Testis (tissue), 3 donors: Measurements from ENCODE around the gene KMO. TPM values are rescaled to one million over a fixed set of nuclear protein-coding genes. Genes with fewer than 3 reads are reported as not detected.

ENCODE experiments used
- DNase-seq: peaks from one replicate; pipeline ENCODE4 v3.0.0-alpha.2; 2019
- H3K27ac ChIP-seq, 2 donors: fragments of 200-600 bp; sonication (generic); one replicate each; pipeline ENCODE4 v1.5.1; 2019
- H3K27me3 ChIP-seq: fragments of 200-600 bp; sonication (generic); one replicate; pipeline ENCODE4 v1.5.1; 2019
- H3K36me3 ChIP-seq: fragments of 200-600 bp; sonication (generic); one replicate; pipeline ENCODE4 v1.5.1; 2017; ENCODE audit warnings: low read depth; ENCODE audit errors: missing control alignments
- H3K4me1 ChIP-seq: fragments of 200-600 bp; sonication (generic); one replicate; pipeline ENCODE4 v1.5.1; 2019
- H3K4me3 ChIP-seq, 2 donors: fragments of 200-600 bp; sonication (generic); one replicate each; pipeline ENCODE4 v1.5.1; 2017 to 2019
- H3K9me3 ChIP-seq: fragments of 200-600 bp; sonication (generic); one replicate; pipeline ENCODE4 v1.5.1; 2017
- POLR2A ChIP-seq: fragments of 450-650 bp; IDR thresholded peaks from one replicate; pipeline ENCODE4 v1.6.1; 2017; ENCODE audit warnings: antibody characterized with exemption, mild to moderate bottlenecking, moderate library complexity
- WGBS, 2 donors: methylation state at CpG; one replicate each; pipeline ENCODE4 v1.1.5; 2018; 5-methylcytosine and 5-hydroxymethylcytosine counted together
- intact Hi-C: fragments of 100-400 bp; cut with DNase I; formaldehyde crosslinking; loops from one replicate; pipeline ENCODE4 v1.15.1; 2023; ENCODE audit warnings: low total_unique reads
- polyA plus RNA-seq: library from polyadenylated mRNA; stranded (reverse); fragments of 350-450 nt; fragmentation: Illumina TruSeq; extraction: RNeasy Lipid Tissue Mini Kit (QIAGEN cat#74804); gene quantifications from one replicate; pipeline ENCODE4 v1.2.3, GENCODE V29; 2014; ENCODE audit warnings: low read depth, low replicate concordance; ENCODE audit not compliant: insufficient read depth
- total RNA-seq, 2 donors: library from RNA; depleted of rRNA; stranded (reverse); fragments of >200 nt; gene quantifications; one replicate each; pipeline ENCODE4 v1.2.3, GENCODE V29; 2016
- TF ChIP-seq, protein P1 (sequence below), 3 experiments: fragments of 450-650 bp in 2 of 3; fragments of 200-600 bp in 1 of 3; sonication (generic) in 1 of 3; IDR thresholded peaks; one replicate each; pipeline ENCODE4 v1.5.1; 2016 to 2019; ENCODE audit warnings: antibody characterized with exemption in 3 of 3, mild to moderate bottlenecking in 2 of 3, moderate library complexity in 1 of 3

Gene KMO
- total and polyA plus RNA-seq, 3 donors from 2014 or later: 0.39 to 1.5 (median 0.99) TPM

DNA sequence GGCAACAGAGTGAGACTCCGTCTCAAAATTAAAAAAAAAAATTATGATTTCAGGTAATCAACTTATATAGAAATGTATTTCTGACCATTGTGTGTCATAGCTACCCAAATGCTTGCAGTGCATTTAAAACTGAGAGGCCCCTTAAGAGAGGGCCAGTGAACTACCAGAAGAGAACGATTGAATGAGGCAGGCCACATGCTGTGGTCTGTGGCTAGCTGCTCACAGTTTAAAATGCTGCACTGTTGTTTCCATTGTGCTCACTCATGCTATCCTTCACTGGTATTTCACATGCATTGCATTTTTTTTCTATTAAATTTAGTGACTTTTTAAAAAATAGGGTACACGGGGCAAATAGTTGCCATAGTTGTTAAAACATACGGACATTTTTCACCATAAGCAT lies 82.0 kb downstream of the KMO start:
- Histone ChIP-seq H3K4me1 (peaks cover 7% of the 10 kb centered on the region), H3K27ac (no peak overlapping the region), H3K36me3 (no peaks in the 10 kb centered on the region), H3K4me3 (no peak overlapping the region), H3K9me3 (no peaks in the 10 kb centered on the region), H3K27me3 (no peaks in the 10 kb centered on the region)
- no peak for TF ChIP-seq POLR2A
- TF ChIP-seq, protein P1, sequence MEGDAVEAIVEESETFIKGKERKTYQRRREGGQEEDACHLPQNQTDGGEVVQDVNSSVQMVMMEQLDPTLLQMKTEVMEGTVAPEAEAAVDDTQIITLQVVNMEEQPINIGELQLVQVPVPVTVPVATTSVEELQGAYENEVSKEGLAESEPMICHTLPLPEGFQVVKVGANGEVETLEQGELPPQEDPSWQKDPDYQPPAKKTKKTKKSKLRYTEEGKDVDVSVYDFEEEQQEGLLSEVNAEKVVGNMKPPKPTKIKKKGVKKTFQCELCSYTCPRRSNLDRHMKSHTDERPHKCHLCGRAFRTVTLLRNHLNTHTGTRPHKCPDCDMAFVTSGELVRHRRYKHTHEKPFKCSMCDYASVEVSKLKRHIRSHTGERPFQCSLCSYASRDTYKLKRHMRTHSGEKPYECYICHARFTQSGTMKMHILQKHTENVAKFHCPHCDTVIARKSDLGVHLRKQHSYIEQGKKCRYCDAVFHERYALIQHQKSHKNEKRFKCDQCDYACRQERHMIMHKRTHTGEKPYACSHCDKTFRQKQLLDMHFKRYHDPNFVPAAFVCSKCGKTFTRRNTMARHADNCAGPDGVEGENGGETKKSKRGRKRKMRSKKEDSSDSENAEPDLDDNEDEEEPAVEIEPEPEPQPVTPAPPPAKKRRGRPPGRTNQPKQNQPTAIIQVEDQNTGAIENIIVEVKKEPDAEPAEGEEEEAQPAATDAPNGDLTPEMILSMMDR (IDR thresholded peaks at IDR 0.05): no peak
- DNase-seq: no peak
- WGBS, 2 donors: 94 to 96% methylated on average over 4 of the region's 4 CpGs
- intact Hi-C loops: loop anchor here (10.0 kb wide), 1 partner anchor 221 kb away; no protein-coding TSS in a partner anchor

DNA sequence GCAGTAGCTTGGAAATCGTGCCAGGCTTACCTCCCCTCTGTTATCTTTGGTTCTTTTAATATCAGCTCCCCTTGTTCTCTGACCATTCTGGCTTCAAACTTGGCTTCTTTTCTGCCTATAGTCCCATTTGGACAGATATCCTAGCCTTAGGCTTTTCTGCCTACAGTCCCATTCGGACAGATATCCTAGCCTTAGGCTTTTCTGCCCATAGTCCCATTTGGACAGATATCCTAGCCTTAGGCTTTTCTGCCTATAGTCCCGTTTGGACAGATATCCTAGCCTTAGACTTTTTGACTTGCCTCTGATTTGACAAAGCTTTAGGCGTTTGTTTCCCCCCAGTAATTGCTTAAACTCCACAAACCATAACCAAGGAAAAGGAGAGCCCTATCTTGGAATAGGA lies 82.4 kb downstream of the KMO start:
- no peak overlapping the region for H3K4me3 ChIP-seq
- peaks cover 7% of the 10 kb centered on the region for H3K4me1 ChIP-seq
- no peak for DNase-seq
- TF ChIP-seq, protein P1 (IDR thresholded peaks at IDR 0.05): no peak
- TF ChIP-seq POLR2A: no peak
- no peaks in the 10 kb centered on the region for H3K9me3 ChIP-seq
- 69 to 73% methylated on average over 4 of the region's 4 CpGs for WGBS, 2 donors
- H3K27ac ChIP-seq: no peak overlapping the region
- no peaks in the 10 kb centered on the region for H3K27me3 ChIP-seq
- no peaks in the 10 kb centered on the region for H3K36me3 ChIP-seq
- intact Hi-C loops: loop anchor here (10.0 kb wide), 1 partner anchor 220 kb away; no protein-coding TSS in a partner anchor

DNA sequence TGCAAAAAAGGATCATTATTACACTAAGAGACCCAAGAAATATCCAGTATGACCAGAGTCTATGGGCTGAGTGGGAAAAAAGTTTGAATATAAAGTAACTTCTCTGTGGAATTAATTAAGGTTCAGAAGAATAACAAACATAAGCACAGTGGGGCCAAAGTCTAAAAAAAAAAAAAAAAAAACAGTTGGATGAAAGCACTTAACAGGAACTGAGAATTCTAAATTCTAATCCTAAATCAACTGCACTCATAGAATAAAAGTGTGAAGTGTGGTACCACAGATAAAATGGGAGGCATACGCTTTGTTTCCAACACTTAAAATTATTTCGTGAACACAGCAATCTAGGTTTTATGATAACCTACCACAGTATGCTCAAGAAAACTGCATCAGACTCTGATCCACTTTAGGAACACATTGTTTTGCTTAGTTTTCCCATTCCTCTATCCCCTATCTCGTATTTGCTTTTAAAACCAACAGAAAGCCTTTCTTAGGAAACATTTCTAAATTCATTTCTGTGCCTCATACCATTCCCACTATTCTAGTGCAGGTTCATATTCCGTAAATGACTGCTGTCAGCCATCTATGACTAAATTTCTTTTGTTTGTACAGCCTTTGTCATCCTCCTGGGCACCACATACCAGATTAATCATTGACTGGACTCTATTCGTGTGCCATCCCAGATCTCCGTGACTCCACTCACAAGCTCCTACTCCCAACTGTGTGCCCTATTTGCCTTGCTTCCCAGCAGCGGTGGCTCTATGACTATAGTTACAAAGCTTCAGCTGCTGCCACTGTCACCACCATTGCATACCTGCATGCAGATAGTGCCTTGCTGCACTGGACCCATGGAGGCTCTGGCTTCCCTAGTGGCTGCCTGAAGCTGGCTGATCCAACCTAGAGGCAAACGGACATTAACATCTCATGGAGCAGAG lies 83.1 kb downstream of the KMO start:
- no peaks in the 10 kb centered on the region for H3K9me3 ChIP-seq
- TF ChIP-seq, protein P1 (IDR thresholded peaks at IDR 0.05): no peak
- no peak for TF ChIP-seq POLR2A

DNA sequence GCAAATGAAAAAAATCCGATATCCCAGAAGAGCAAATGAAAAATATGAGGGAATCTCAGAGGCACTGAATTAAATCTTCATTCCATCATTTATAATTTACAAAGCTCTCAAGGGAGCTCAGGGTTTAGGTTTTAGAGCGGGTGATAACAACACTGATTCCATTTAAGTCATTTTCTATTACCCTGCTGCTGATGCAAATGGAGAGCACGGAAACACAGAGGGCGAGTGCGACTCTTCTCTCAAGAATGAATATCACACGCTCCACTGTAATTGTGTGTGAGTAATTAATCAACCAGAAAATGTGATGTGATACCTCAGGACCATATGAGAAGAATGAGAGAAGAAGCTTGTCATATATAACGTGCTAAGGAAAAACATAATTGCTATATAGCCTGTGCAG lies 85.2 kb downstream of the KMO start:
- Histone ChIP-seq H3K9me3 (no peaks in the 10 kb centered on the region), H3K4me3 (no peak overlapping the region), H3K27me3 (no peaks in the 10 kb centered on the region), H3K27ac (no peak overlapping the region), H3K4me1 (no peaks in the 10 kb centered on the region), H3K36me3 (no peaks in the 10 kb centered on the region)
- DNase-seq: no peak
- WGBS, 2 donors: 93 to 95% methylated on average over 7 of the region's 7 CpGs
- intact Hi-C loops: loop anchor here (10.0 kb wide), 1 partner anchor 217 kb away; no protein-coding TSS in a partner anchor
- TF ChIP-seq POLR2A: no peak
- TF ChIP-seq, protein P1 (IDR thresholded peaks at IDR 0.05): no peak

More for the DNA sequence above, 83.1 kb downstream of the KMO start:
- intact Hi-C loops: loop anchor here (10.0 kb wide), 1 partner anchor 219 kb away; no protein-coding TSS in a partner anchor
- no peak for DNase-seq
- Histone ChIP-seq H3K27me3 (no peaks in the 10 kb centered on the region), H3K36me3 (no peaks in the 10 kb centered on the region), H3K27ac (no peak overlapping the region), H3K4me3 (no peak overlapping the region), H3K4me1 (peaks cover 1% of the 10 kb centered on the region)
- WGBS, 2 donors: 72 to 80% methylated on average over 8 of the region's 8 CpGs
